A673 (cell line): ENCODE measurements around the gene OPTC. TPM values are rescaled to one million over a fixed set of nuclear protein-coding genes. Genes with fewer than 3 reads are reported as not detected.
A peak's percentile ranks its signal among the peaks of the same experiment; 100 is the strongest.

Experiments used
- BruUV-seq: library from RNA; stranded (reverse); fragments of 400-500 nt; replicated peaks from 2 replicates; lab custom pipeline; 2021; lab: Mats Ljungman, UMichigan
- CTCF ChIA-PET: fragments of 300-600 bp; sonication (Branson Sonifier 250); formaldehyde crosslinking; loops from one replicate; lab custom pipeline; 2022; ENCODE audit warnings: antibody characterized with exemption; lab: Charles Lee
- POLR2A ChIA-PET: fragments of 300-600 bp; sonication (Branson Sonifier 250); formaldehyde crosslinking; loops from one replicate; lab custom pipeline; 2022; ENCODE audit warnings: antibody characterized with exemption; ENCODE audit not compliant: low non-redundant PET; lab: Charles Lee
- DNase-seq: peaks from one replicate; pipeline ENCODE4 v3.0.0-alpha.2; 2015; ENCODE audit warnings: low spot score
- H3K27ac ChIP-seq: fragments of 200-600 bp; sonication (generic); 2 replicates; pipeline ENCODE4 v1.5.1; 2016; ENCODE audit warnings: mixed run types, low read depth, mild to moderate bottlenecking, mixed read lengths, antibody characterized with exemption, low read length; ENCODE audit not compliant: poor library complexity, severe bottlenecking
- H3K27me3 ChIP-seq: fragments of 200-600 bp; sonication (generic); replicated peaks from 2 replicates; pipeline ENCODE4 v1.6.1; 2017; ENCODE audit warnings: mixed run types, low read depth, mild to moderate bottlenecking, mixed read lengths, antibody characterized with exemption, low read length; ENCODE audit not compliant: insufficient read depth, poor library complexity
- H3K36me3 ChIP-seq: fragments of 200-600 bp; sonication (generic); 2 replicates; pipeline ENCODE4 v1.6.1; 2016; ENCODE audit warnings: mixed run types, mild to moderate bottlenecking, mixed read lengths, antibody characterized with exemption, low read length; ENCODE audit not compliant: insufficient read depth, poor library complexity, severe bottlenecking
- H3K4me1 ChIP-seq: fragments of 200-600 bp; sonication (generic); 2 replicates; pipeline ENCODE4 v1.6.1; 2017; ENCODE audit warnings: mixed run types, mild to moderate bottlenecking, mixed read lengths, antibody characterized with exemption, low read length; ENCODE audit not compliant: insufficient read depth, poor library complexity, severe bottlenecking
- H3K4me3 ChIP-seq: fragments of 200-600 bp; sonication (generic); 2 replicates; pipeline ENCODE4 v1.5.1; 2016; ENCODE audit warnings: low read depth, mixed run types, mild to moderate bottlenecking, mixed read lengths, low read length; ENCODE audit not compliant: poor library complexity, severe bottlenecking
- H3K9me3 ChIP-seq: fragments of 200-600 bp; sonication (generic); 2 replicates; pipeline ENCODE4 v1.6.1; 2016; ENCODE audit warnings: mixed run types, low read depth, mild to moderate bottlenecking, mixed read lengths, antibody characterized with exemption, low read length; ENCODE audit not compliant: poor library complexity, severe bottlenecking
- CTCF ChIP-seq: fragments of 300-800, 200-600 bp; sonication (generic); conservative IDR thresholded peaks from 2 replicates; pipeline ENCODE4 v1.5.1; 2017; ENCODE audit warnings: low read depth, mild to moderate bottlenecking, antibody characterized with exemption, low read length, moderate library complexity, mixed read lengths
- EZH2 ChIP-seq: fragments of 200-600 bp; sonication (generic); IDR thresholded peaks from 2 replicates; pipeline ENCODE4 v1.6.1; 2017; ENCODE audit warnings: borderline replicate concordance, low read depth, mild to moderate bottlenecking, mixed read lengths, antibody characterized with exemption, low read length; ENCODE audit not compliant: poor library complexity, severe bottlenecking
- intact Hi-C: fragments of 100-400 bp; cut with micrococcal nuclease; formaldehyde crosslinking; loops from one replicate; pipeline ENCODE4 v1.10.0; 2022; ENCODE audit not compliant: unreplicated experiment
- total RNA-seq: library from RNA; stranded (reverse); gene quantifications from 2 replicates; pipeline ENCODE4 v1.2.3, GENCODE V29; 2021

The OPTC gene
- total RNA-seq, 1 experiment from 2014 or later = not detected

- Histone ChIP-seq H3K27me3 (no peaks in the 10 kb centered on the region), H3K36me3 (no peaks in the 10 kb centered on the region), H3K27ac (peak overlapping the region; percentile 9), H3K4me3 (no peak overlapping the region), H3K9me3 (no peaks in the 10 kb centered on the region), H3K4me1 (peaks cover 58% of the 10 kb centered on the region)
- intact Hi-C loops = no loop called here
- ChIA-PET CTCF (no interaction called here), POLR2A (no interaction called here)
- no TSS peak for BruUV-seq
- TF ChIP-seq EZH2 = no peak
- no peak for TF ChIP-seq CTCF
- DNase-seq = peak; percentile 91
Observed at GRCh38 chr1:203448521-203449061, 45.4 kb upstream of the OPTC start.

- peaks cover 68% of the 10 kb centered on the region for H3K4me1 ChIP-seq
- no peak for DNase-seq
- ChIA-PET CTCF (no interaction called here), POLR2A (no interaction called here)
- TF ChIP-seq EZH2 (no peak), CTCF (no peak)
- no peaks in the 10 kb centered on the region for H3K36me3 ChIP-seq
- H3K27me3 ChIP-seq = no peaks in the 10 kb centered on the region
- BruUV-seq = no TSS peak
- no peak overlapping the region for H3K27ac ChIP-seq
- no peak overlapping the region for H3K4me3 ChIP-seq
- intact Hi-C loops = no loop called here
- no peaks in the 10 kb centered on the region for H3K9me3 ChIP-seq
Observed at GRCh38 chr1:203450001-203450400, 44.0 kb upstream of the OPTC start.

GRCh38 chr1:203450479-203451149 lies 43.3 kb upstream of the OPTC start:
- Histone ChIP-seq H3K4me1 (peaks cover 72% of the 10 kb centered on the region), H3K27ac (no peak overlapping the region), H3K36me3 (no peaks in the 10 kb centered on the region), H3K4me3 (no peak overlapping the region), H3K27me3 (no peaks in the 10 kb centered on the region), H3K9me3 (no peaks in the 10 kb centered on the region)
- intact Hi-C loops = no loop called here
- POLR2A ChIA-PET = no interaction called here
- CTCF ChIA-PET = no interaction called here
- no TSS peak for BruUV-seq
- TF ChIP-seq EZH2 = no peak
- DNase-seq = no peak
